ENCODE measurements around the gene NSRP1. TPM values are rescaled to one million over a fixed set of nuclear protein-coding genes. Genes with fewer than 3 reads are reported as not detected.

NSRP1 gene
- polyA plus RNA-seq, 1 donor (not counting 4 experiments of a cell fraction or from before 2014, with no cell fraction given): 12.7 TPM

DNA sequence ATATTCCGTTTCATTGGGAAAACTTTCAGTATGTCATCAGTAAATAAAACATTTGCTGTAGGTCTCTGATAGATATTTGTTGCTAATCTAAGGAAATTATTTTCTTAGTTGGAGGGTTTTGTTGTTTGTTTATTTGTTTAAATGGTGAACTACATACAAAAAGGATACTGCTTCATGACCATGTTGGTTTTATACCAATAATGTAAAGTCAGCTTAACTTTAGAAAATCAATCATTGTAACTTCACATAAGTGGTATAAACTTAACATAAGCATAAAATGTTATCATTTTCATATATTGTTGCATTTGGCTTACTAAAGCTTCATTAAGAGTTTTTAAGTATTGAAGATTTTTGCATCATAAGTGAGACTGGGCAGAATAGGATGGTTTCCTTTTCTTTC is 57.9 kb downstream of the NSRP1 start:
- Histone ChIP-seq H3K4me2 (ENCODE audit: control insufficient read depth, extremely low read depth, insufficient read depth, low read depth, low read length) (no peak overlapping the region), H2AFZ (ENCODE audit: control insufficient read depth, low read length) (no peak overlapping the region), H3K9me1 (ENCODE audit: control insufficient read depth, extremely low read depth, insufficient read depth, low read length) (no peaks in the 10 kb centered on the region), H3K9me3 (ENCODE audit: control insufficient read depth, low read depth, low read length) (no peaks in the 10 kb centered on the region), H3K4me1 (ENCODE audit: control insufficient read depth, extremely low read depth, insufficient read depth, low read length) (peaks cover 11% of the 10 kb centered on the region), H3K36me3 (ENCODE audit: control insufficient read depth in 2 of 2, extremely low read depth in 1 of 2, insufficient read depth in 2 of 2, low read length in 2 of 2) (peaks cover 0 to 7% of the 10 kb centered on the region in 2 experiments), H3K9ac (ENCODE audit: control insufficient read depth, extremely low read depth, insufficient read depth, low read length) (no peak overlapping the region), H3K27ac (ENCODE audit: control insufficient read depth, insufficient read depth, low read length) (no peak overlapping the region), H3K4me3 (ENCODE audit: control insufficient read depth in 2 of 3, extremely low read depth in 1 of 3, insufficient read depth in 2 of 3, low read depth in 1 of 3, low read length in 3 of 3) (no peak overlapping the region), H4K20me1 (ENCODE audit: control insufficient read depth, extremely low read depth, insufficient read depth, low read length) (no peaks in the 10 kb centered on the region), H3K27me3 (ENCODE audit: control insufficient read depth, extremely low read depth, insufficient read depth, low read length) (no peaks in the 10 kb centered on the region), H3K79me2 (ENCODE audit: control insufficient read depth, insufficient read depth, low read length) (no peaks in the 10 kb centered on the region)
- FAIRE-seq (no peak), DNase-seq (ENCODE audit: low read depth, low spot score) (no peak)
- no peak for TF ChIP-seq EZH2 (IDR thresholded peaks at IDR 0.05; ENCODE audit: low read length)
- TF ChIP-seq, protein P1, sequence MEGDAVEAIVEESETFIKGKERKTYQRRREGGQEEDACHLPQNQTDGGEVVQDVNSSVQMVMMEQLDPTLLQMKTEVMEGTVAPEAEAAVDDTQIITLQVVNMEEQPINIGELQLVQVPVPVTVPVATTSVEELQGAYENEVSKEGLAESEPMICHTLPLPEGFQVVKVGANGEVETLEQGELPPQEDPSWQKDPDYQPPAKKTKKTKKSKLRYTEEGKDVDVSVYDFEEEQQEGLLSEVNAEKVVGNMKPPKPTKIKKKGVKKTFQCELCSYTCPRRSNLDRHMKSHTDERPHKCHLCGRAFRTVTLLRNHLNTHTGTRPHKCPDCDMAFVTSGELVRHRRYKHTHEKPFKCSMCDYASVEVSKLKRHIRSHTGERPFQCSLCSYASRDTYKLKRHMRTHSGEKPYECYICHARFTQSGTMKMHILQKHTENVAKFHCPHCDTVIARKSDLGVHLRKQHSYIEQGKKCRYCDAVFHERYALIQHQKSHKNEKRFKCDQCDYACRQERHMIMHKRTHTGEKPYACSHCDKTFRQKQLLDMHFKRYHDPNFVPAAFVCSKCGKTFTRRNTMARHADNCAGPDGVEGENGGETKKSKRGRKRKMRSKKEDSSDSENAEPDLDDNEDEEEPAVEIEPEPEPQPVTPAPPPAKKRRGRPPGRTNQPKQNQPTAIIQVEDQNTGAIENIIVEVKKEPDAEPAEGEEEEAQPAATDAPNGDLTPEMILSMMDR (optimal IDR thresholded peaks at IDR 0.05 in 1 of 3, IDR thresholded peaks at IDR 0.05 in 1 of 3, conservative IDR thresholded peaks at IDR 0.05 in 1 of 3; ENCODE audit: extremely low read depth in 1 of 3, insufficient read depth in 2 of 3, low read length in 3 of 3): no peak
- dilution Hi-C loops (cut with MboI; ENCODE audit: extremely low pct_ligation_motif_present, low sequenced_read_pairs): no loop called here

DNA sequence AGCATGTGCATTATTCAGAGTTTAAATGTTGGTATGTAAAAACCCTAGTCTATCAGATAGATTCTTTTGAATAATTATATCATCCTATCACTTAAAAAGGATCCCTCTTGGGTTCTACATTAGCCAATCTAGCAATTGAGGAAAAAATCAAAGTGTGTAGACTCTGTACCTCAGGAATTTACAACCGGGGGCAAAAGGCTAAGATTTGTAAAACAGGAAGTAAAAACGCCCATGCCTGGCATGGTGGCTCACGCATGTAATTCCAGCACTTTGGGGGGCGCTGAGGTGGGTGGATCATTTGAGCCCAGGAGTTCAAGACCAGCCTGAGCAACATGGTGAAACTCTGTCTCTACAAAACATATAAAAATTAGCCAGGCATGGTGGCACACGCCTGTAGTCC is 60.2 kb downstream of the NSRP1 start:
- peaks cover 0 to 7% of the 10 kb centered on the region in 2 experiments for H3K36me3 ChIP-seq (ENCODE audit: control insufficient read depth in 2 of 2, extremely low read depth in 1 of 2, insufficient read depth in 2 of 2, low read length in 2 of 2)
- DNase-seq (ENCODE audit: low read depth, low spot score) (no peak), FAIRE-seq (no peak)
- TF ChIP-seq, protein P1 (optimal IDR thresholded peaks at IDR 0.05 in 1 of 3, IDR thresholded peaks at IDR 0.05 in 1 of 3, conservative IDR thresholded peaks at IDR 0.05 in 1 of 3; ENCODE audit: extremely low read depth in 1 of 3, insufficient read depth in 2 of 3, low read length in 3 of 3): no peak
- no peak for TF ChIP-seq EZH2 (IDR thresholded peaks at IDR 0.05; ENCODE audit: low read length)
- H3K9me3 ChIP-seq (ENCODE audit: control insufficient read depth, low read depth, low read length): no peaks in the 10 kb centered on the region
- H3K9me1 ChIP-seq (ENCODE audit: control insufficient read depth, extremely low read depth, insufficient read depth, low read length): no peaks in the 10 kb centered on the region
- H3K4me1 ChIP-seq (ENCODE audit: control insufficient read depth, extremely low read depth, insufficient read depth, low read length): peaks cover 3% of the 10 kb centered on the region
- H4K20me1 ChIP-seq (ENCODE audit: control insufficient read depth, extremely low read depth, insufficient read depth, low read length): no peaks in the 10 kb centered on the region
- H3K27me3 ChIP-seq (ENCODE audit: control insufficient read depth, extremely low read depth, insufficient read depth, low read length): no peaks in the 10 kb centered on the region
- dilution Hi-C loops (cut with MboI; ENCODE audit: extremely low pct_ligation_motif_present, low sequenced_read_pairs): no loop called here
- H3K27ac ChIP-seq (ENCODE audit: control insufficient read depth, insufficient read depth, low read length): no peak overlapping the region
- H3K4me2 ChIP-seq (ENCODE audit: control insufficient read depth, extremely low read depth, insufficient read depth, low read depth, low read length): no peak overlapping the region
- H3K4me3 ChIP-seq (ENCODE audit: control insufficient read depth in 2 of 3, extremely low read depth in 1 of 3, insufficient read depth in 2 of 3, low read depth in 1 of 3, low read length in 3 of 3): no peak overlapping the region
- no peak overlapping the region for H3K9ac ChIP-seq (ENCODE audit: control insufficient read depth, extremely low read depth, insufficient read depth, low read length)
- H3K79me2 ChIP-seq (ENCODE audit: control insufficient read depth, insufficient read depth, low read length): no peaks in the 10 kb centered on the region
- no peak overlapping the region for H2AFZ ChIP-seq (ENCODE audit: control insufficient read depth, low read length)

All from keratinocyte (primary cell).